H9 (cell line): ENCODE measurements around the gene WDR31. TPM values are rescaled to one million over a fixed set of nuclear protein-coding genes. Genes with fewer than 3 reads are reported as not detected.
A peak's percentile ranks its signal among the peaks of the same experiment; 100 is the strongest.

Source experiments
- DNase-seq: peaks from one replicate; pipeline ENCODE4 v3.0.0-alpha.2; 2017
- H2AFZ ChIP-seq: one replicate; pipeline ENCODE4 v1.6.1; 2013; ENCODE audit warnings: mild to moderate bottlenecking, low read length, control low read depth, moderate library complexity
- H2AK5ac ChIP-seq: 2 replicates; pipeline ENCODE4 v1.6.1; 2013; ENCODE audit warnings: low read length, control low read depth, mixed read lengths; ENCODE audit not compliant: insufficient read length
- H2BK120ac ChIP-seq: one replicate; pipeline ENCODE4 v1.6.1; 2013; ENCODE audit warnings: low read depth, mild to moderate bottlenecking, low read length, control low read depth, inconsistent platforms; ENCODE audit not compliant: poor library complexity, severe bottlenecking
- H2BK12ac ChIP-seq: 2 replicates; pipeline ENCODE4 v1.6.1; 2013; ENCODE audit warnings: low read length, control low read depth, mixed read lengths, low read depth; ENCODE audit not compliant: insufficient read length
- H2BK15ac ChIP-seq: 2 replicates; pipeline ENCODE4 v1.6.1; 2013; ENCODE audit warnings: low read depth, low read length, control low read depth
- H2BK20ac ChIP-seq: one replicate; pipeline ENCODE4 v1.6.1; 2013; ENCODE audit warnings: low read depth, mild to moderate bottlenecking, low read length, control low read depth, inconsistent platforms; ENCODE audit not compliant: poor library complexity, severe bottlenecking
- H2BK5ac ChIP-seq: 2 replicates; pipeline ENCODE4 v1.6.1; 2013; ENCODE audit warnings: low read length, control low read depth, mixed read lengths; ENCODE audit not compliant: insufficient read length
- H3K14ac ChIP-seq: 2 replicates; pipeline ENCODE4 v1.6.1; 2013; ENCODE audit warnings: low read length, control low read depth; ENCODE audit not compliant: insufficient read depth
- H3K18ac ChIP-seq: 2 replicates; pipeline ENCODE4 v1.6.1; 2013; ENCODE audit warnings: low read depth, mild to moderate bottlenecking, mixed read lengths, low read length, control low read depth; ENCODE audit not compliant: insufficient read length
- H3K23ac ChIP-seq: 2 replicates; pipeline ENCODE4 v1.6.1; 2013; ENCODE audit warnings: low read length, control low read depth, mixed read lengths, low read depth; ENCODE audit not compliant: insufficient read length
- H3K23me2 ChIP-seq: 2 replicates; pipeline ENCODE4 v1.6.1; 2013; ENCODE audit warnings: low read depth, mild to moderate bottlenecking, mixed read lengths, low read length, control low read depth; ENCODE audit not compliant: insufficient read length, poor library complexity, severe bottlenecking
- H3K27ac ChIP-seq: 2 replicates; pipeline ENCODE4 v1.5.1; 2013; ENCODE audit warnings: low read length, control low read depth, mixed read lengths, low read depth; ENCODE audit not compliant: insufficient read length
- H3K27me3 ChIP-seq: 2 replicates; pipeline ENCODE4 v1.6.1; 2013; ENCODE audit warnings: low read length, control low read depth, inconsistent platforms; ENCODE audit not compliant: insufficient read depth
- H3K4ac ChIP-seq: 2 replicates; pipeline ENCODE4 v1.6.1; 2013; ENCODE audit warnings: low read depth, mild to moderate bottlenecking, control low read depth, inconsistent platforms, low read length, moderate library complexity
- H3K4me1 ChIP-seq: 2 replicates; pipeline ENCODE4 v1.6.1; 2013; ENCODE audit warnings: low read length, control low read depth, inconsistent platforms; ENCODE audit not compliant: insufficient read depth
- H3K4me2 ChIP-seq: 2 replicates; pipeline ENCODE4 v1.6.1; 2013; ENCODE audit warnings: low read length, control low read depth, mixed read lengths; ENCODE audit not compliant: insufficient read length, insufficient read depth
- H3K56ac ChIP-seq: 2 replicates; pipeline ENCODE4 v1.6.1; 2013; ENCODE audit warnings: low read depth, mild to moderate bottlenecking, mixed read lengths, low read length, control low read depth; ENCODE audit not compliant: insufficient read length
- H3K79me1 ChIP-seq: 2 replicates; pipeline ENCODE4 v1.6.1; 2013; ENCODE audit warnings: low read depth, mild to moderate bottlenecking, moderate library complexity, low read length, control low read depth, inconsistent platforms; ENCODE audit not compliant: insufficient read depth, poor library complexity, severe bottlenecking
- H3K79me2 ChIP-seq: 2 replicates; pipeline ENCODE4 v1.6.1; 2013; ENCODE audit warnings: low read length, control low read depth, inconsistent platforms; ENCODE audit not compliant: insufficient read depth
- H3K9ac ChIP-seq: 2 replicates; pipeline ENCODE4 v1.6.1; 2013; ENCODE audit warnings: low read length, control low read depth, mixed read lengths; ENCODE audit not compliant: insufficient read length; ENCODE audit errors: extremely low read depth
- H3K9me3 ChIP-seq: one replicate; pipeline ENCODE4 v1.6.1; 2013; ENCODE audit warnings: low read depth, low read length, inconsistent platforms; ENCODE audit not compliant: control insufficient read depth
- H3T11ph ChIP-seq: one replicate; pipeline ENCODE4 v1.6.1; 2013; ENCODE audit warnings: mild to moderate bottlenecking, low read length, control low read depth, inconsistent platforms
- H4K20me1 ChIP-seq: one replicate; pipeline ENCODE4 v1.6.1; 2013; ENCODE audit not compliant: control insufficient read depth, insufficient read length, insufficient read depth
- H4K5ac ChIP-seq: 2 replicates; pipeline ENCODE4 v1.6.1; 2013; ENCODE audit warnings: low read depth, mild to moderate bottlenecking, mixed read lengths, low read length, control low read depth; ENCODE audit not compliant: insufficient read length
- H4K8ac ChIP-seq: replicated peaks from 2 replicates; pipeline ENCODE4 v1.6.1; 2013; ENCODE audit warnings: low read length, control low read depth, mixed read lengths, low read depth; ENCODE audit not compliant: insufficient read length
- H4K91ac ChIP-seq: 2 replicates; pipeline ENCODE4 v1.6.1; 2013; ENCODE audit warnings: low read depth, mild to moderate bottlenecking, moderate library complexity, mixed read lengths, low read length, control low read depth; ENCODE audit not compliant: insufficient read length
- H3K27ac Mint-ChIP-seq, 3 experiments: 2 replicates in 2 of 3; 3 replicates in 1 of 3; pipeline ENCODE4 v1.8.0; 2020 to 2021; ENCODE audit warnings: mixed read lengths in 3 of 3, mild to moderate bottlenecking in 1 of 3, moderate library complexity in 1 of 3
- H3K27me3 Mint-ChIP-seq: 2 replicates; pipeline ENCODE4 v1.8.0; 2021; ENCODE audit warnings: low read depth, mild to moderate bottlenecking, moderate library complexity, mixed read lengths
- H3K36me3 Mint-ChIP-seq, 3 experiments: 2 replicates in 2 of 3; 3 replicates in 1 of 3; pipeline ENCODE4 v1.8.0; 2020 to 2021; ENCODE audit warnings: low read depth in 3 of 3, mixed read lengths in 3 of 3; ENCODE audit not compliant: insufficient read depth in 1 of 3
- H3K4me1 Mint-ChIP-seq, 2 experiments: 2 replicates each; pipeline ENCODE4 v1.8.0; 2020; ENCODE audit warnings: mixed read lengths in 2 of 2
- H3K4me3 Mint-ChIP-seq, 2 experiments: 2 replicates in 1 of 2; 3 replicates in 1 of 2; pipeline ENCODE4 v1.8.0; 2020 to 2021; ENCODE audit warnings: mild to moderate bottlenecking in 2 of 2, mixed read lengths in 2 of 2, moderate library complexity in 1 of 2
- H3K9me3 Mint-ChIP-seq, 2 experiments: 2 replicates in 1 of 2; 3 replicates in 1 of 2; pipeline ENCODE4 v1.8.0; 2020; ENCODE audit warnings: mild to moderate bottlenecking in 2 of 2, mixed read lengths in 2 of 2, moderate library complexity in 1 of 2
- CTCF ChIP-seq: fragments of 200-600 bp; sonication (generic); conservative IDR thresholded peaks from 3 replicates; pipeline ENCODE4 v1.8.0; 2021; ENCODE audit warnings: antibody characterized with exemption, mild to moderate bottlenecking
- WGBS: extraction: QIAGEN DNeasy Blood & Tissue Kit; methylation state at CpG from one replicate; pipeline ENCODE4 v1.1.7; 2013; ENCODE audit warnings: missing lambda C conversion rate, low lambda C conversion rate, mixed read lengths; ENCODE audit not compliant: insufficient read length; ENCODE audit errors: extremely low coverage; 5-methylcytosine and 5-hydroxymethylcytosine counted together
- total RNA-seq: library from RNA; stranded (reverse); gene quantifications from 2 replicates; pipeline ENCODE4 v1.2.1, GENCODE V29; 2021

Gene WDR31
- total RNA-seq, 1 experiment from 2014 or later, result 0.72 TPM

GRCh38 chr9:113368982-113369854 lies 29.1 kb upstream of the WDR31 start:
- Histone ChIP-seq H3K4me2 (no peak overlapping the region), H3K23me2 (peaks cover 3% of the 10 kb centered on the region), H3T11ph (no peak overlapping the region), H3K27ac (no peak overlapping the region), H2AFZ (no peak overlapping the region), H3K9me3 (no peaks in the 10 kb centered on the region), H3K18ac (no peak overlapping the region), H3K27me3 (no peaks in the 10 kb centered on the region), H3K79me2 (no peaks in the 10 kb centered on the region), H3K23ac (no peak overlapping the region), H3K9ac (no peak overlapping the region), H4K5ac (no peak overlapping the region), H3K14ac (no peak overlapping the region), H3K4me1 (no peaks in the 10 kb centered on the region), H3K56ac (no peak overlapping the region), H3K4ac (no peak overlapping the region), H2BK20ac (no peak overlapping the region), H2BK5ac (no peak overlapping the region), H2BK120ac (no peak overlapping the region), H2BK15ac (no peak overlapping the region), H3K79me1 (no peaks in the 10 kb centered on the region), H4K20me1 (no peaks in the 10 kb centered on the region), H4K8ac (no peak overlapping the region), H2AK5ac (no peak overlapping the region), H2BK12ac (no peak overlapping the region), H4K91ac (peak overlapping the region; percentile 26)
- H3K4me1 Mint-ChIP-seq, result peaks cover 8 to 15% of the 10 kb centered on the region in 2 experiments
- H3K9me3 Mint-ChIP-seq, result no peaks in the 10 kb centered on the region
- H3K27me3 Mint-ChIP-seq, result no peaks in the 10 kb centered on the region
- DNase-seq, result no peak
- H3K27ac Mint-ChIP-seq, result no peak overlapping the region
- peaks cover 0 to 20% (median 9%) of the 10 kb centered on the region in 3 experiments; a peak in 5 of 7 replicates for H3K36me3 Mint-ChIP-seq
- no CpG with 5 or more reads among the region's 13 CpGs for WGBS
- H3K4me3 Mint-ChIP-seq, result no peak overlapping the region
- TF ChIP-seq CTCF, result no peak
